GM18498 (cell line): ENCODE data around the gene DDX56.
A peak's percentile ranks its signal among the peaks of the same experiment; 100 is the strongest.
"Not testable (repeated sequence)": the region's sequence is repeated elsewhere in the genome, so short reads cannot be mapped to it uniquely, and the experiment has no call there.

ENCODE experiments used
- ATAC-seq: cut with Tn5 transposase; IDR thresholded peaks from one replicate; pipeline ENCODE4 v1.9.1; 2021; ENCODE audit warnings: mild to moderate bottlenecking, moderate library complexity; ENCODE audit not compliant: unreplicated experiment

DDX56 gene

DNA sequence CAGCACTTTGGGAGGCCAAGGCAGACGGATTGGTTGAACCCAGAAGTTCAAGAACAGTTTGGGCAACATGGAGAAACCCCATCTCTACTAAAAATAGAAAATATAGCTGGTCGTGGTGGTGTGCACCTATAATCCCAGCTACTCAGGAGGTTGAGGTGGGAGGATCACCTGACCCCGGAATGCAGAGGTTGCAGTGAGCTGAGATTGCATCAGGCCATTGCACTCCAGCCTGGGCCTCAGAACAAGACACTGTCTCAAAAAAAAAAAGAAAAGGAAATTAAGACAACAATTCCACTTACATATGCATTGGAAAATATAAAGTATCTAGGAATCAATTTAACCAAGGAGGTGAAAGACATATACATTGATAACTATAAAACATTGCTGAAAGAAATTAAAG, 25.5 kb upstream of the DDX56 start:
- no peak for ATAC-seq

DNA sequence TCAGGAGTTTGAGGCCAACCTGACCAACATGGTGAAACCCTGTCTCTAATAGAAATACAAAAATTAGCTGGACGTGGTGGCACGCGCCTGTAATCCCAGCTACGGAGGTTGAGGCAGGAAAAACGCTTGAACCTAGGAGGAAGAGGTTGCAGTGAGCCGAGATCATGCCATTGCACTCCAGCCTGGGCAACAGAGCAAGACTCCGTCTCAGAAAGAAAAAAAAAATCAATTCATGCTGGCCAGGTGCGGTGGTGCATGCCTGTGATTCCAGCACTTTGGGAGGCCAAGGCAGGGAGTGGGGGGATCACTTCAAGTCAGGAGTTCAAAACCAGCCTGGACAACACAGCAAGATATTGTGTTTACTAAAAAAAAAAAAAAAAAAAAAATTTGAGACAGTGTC, 23.5 kb upstream of the DDX56 start:
- ATAC-seq: not testable (repeated sequence)

DNA sequence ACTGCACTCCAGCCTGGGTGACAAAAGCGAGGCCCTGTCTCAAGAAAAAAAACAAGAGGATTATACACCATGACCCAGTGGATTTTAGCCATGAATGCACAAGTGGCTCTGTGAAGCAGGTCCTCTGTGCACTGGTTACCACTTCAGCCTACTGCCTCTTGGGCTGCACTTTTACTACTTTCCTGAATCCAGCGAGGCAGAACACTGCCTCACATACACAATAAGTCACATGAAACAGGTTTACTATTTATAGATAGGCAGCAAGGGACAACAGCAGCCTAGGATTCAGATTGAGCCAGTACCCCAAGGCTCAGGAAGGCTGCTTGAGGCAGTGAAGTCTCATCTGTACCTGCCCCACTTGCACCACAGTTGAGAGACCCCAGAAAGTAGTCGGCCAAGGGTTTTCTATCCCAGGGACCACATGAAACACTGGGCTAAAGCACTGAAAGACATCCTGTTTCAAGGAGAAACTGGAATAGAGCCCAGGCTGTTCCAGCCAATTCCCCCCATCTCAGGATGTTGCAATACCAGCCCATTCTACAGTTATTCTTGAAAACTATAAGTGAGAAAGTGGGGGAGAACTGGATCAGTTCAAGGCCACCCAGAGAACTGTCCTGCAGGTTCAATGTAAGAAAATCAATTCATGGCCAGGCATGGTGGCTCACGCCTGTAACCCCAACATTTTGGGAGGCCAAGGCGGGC, 22.4 kb upstream of the DDX56 start:
- ATAC-seq: no peak

DNA sequence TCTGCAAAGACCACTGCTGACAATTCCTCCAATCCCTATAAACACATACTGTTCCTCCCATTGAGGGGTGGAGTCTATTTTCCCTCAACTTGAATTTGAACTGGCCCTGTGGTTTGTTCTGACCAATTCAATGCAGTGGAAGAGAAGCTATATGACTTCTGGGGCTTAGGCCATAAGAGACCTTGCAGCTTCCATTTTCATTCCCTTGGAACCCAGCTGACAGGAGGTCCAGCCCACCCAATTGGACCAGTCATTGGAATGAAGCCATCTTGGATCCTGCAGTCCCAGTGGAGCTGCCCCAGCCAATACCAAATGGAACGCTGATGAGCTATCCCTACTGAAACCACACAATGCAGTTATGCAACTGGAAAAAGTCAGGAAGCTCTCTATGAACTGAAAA, 17.2 kb upstream of the DDX56 start:
- no peak for ATAC-seq

DNA sequence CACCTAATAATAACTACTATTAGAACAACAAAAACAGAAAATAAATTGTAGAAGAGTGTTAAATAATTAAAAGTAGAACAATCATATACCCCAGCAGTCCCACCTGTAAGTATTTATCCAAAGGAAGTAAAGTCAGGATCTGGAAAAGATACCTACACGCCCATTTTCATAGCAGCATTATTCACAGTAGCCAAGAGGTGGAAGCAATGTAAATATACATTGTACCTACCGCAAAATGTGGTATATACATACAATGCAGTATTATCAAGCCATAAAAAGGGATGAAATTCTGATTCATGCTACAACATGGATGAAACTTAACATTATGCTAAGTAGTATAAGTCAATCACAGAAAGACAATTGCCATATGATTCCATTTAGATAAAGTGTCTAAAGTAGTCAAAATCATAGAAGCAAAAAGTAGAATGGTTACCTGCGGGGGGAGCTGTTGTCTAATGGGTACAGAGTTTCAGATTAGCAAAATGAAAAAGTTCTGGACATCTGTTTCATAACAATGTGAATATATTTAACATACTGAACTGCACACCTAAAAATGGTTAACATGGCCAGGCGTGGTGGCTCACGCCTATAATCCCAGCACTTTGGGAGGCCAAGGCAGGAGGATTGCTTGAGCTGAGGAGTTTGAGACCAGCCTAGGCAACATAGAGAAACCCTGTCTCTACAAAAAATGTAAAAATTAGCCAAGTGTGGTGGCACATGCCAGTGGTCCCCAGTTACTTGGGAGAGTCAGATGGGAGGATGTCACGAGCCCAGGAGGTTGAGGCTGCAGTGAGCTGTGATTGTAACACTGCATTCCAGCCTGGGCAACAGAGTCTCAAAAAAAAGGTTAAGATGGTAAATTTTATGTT, 14.4 kb upstream of the DDX56 start:
- ATAC-seq: peak; percentile 48

DNA sequence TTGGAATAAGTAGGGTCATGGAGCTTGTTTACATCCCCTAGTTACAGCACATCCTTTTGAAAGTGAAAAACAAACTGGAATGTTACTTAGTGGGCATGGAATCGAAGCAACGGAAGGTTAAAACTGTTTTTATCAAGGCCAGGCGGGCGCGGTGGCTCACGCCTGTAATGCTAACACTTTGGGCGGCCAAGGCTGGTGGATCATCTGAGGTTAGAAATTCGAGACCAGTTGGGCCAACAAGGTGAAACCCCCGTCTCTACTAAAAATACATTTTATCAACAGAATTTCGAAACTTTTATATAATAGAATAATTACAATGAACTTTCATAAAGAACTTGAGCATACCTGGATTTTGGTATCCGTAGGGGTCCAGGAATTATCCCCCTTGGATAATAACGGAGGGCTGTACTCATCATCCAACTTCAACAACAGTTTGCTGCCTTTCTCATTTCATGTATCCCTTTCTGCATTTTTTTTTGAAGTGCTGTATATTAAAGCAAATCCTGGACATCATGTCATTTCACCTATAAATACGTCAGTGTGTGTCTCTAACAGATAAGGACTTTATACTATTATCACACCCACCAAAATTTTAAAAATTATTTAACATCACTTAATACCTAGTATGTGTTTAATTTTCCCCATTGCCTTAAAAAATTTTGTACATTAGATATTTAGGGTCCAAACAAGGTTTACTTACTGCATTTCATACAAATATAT, 9.6 kb upstream of the DDX56 start:
- ATAC-seq: no peak

DNA sequence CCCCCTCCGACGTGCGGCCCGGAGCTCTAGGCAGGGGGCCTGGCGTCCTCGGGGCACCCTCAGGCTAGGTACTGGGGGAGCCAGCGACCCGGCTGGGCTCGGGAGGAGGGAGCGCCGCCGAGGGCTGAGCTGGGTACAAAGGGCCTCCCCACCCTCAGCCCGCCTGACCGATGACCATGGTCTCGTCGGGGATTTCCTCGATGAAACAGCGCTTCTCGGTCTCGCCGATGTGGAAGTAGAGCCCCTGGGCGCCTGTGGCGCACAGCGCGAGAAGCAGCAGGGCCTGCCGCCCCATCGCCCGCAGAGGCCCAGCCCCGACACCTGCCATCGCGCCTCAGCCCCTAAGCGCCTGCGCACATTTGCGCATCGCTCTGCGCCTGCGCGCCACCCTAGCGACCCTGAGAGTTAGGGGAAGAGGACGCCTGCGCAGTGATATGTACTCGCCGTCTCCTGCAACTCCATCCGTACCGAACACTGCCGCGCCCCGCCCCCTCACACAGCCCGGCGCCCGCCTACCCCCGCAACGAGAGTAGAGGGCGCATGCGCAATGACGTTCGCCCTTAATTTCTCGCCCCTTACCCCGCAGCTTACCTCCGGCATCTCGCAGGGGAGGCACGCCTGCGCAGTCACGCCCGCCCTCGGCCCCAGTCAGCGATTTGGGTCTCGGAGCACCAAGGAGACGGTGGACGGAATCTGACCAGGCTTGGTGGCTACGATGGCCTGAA, 8.3 kb upstream of the DDX56 start, which contains the start of gene TMED4:
TMED4 (minus strand) TSS at position 353 of the 725 bp plus-strand sequence; CDS start at position 328, 25 bp downstream.
- ATAC-seq: peak; percentile 90

DNA sequence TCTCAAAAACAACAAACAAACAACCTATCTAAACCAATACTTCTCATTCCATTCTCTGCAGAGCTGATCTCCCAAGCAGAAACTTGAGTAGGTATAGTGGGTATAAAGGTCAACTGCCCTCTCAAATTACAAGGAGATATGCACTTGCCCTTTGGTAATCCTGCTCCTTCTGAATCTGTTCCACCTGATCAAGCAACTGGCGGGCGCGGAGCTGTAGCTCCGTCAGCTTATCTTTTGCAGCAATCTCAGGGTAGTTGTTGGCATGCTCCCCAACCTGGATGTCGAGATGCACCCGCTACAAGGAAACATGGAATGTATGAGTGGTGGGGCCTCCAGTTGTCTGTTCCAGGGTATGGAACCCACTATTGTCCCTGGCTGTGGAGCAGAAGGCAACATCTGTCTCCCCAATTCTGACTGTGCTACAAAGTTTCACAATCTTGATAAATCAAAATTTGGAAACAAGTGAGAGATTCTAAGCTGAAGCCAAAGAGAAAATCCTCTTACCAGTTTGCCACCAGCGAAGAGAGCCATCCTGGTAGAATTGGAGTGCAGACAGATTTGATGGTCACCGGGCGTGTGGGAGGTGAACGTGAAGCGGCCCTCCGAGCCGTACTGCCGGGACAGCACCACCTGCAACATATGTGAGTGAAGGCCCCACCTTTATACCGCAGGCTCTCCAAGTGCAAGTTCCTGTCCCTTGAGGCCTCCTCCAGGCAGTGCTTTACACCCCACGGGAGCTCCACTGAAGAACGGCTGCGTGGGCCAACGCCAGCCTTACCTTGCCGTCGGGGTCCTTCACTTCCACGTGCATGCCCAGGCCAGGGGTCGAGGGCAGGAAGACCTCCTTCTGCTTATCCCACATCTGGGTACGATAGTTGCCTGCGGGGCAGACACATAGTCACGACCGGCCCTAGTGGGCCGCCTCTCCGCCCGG, 7.5 kb upstream of the DDX56 start:
- peak; percentile 31 for ATAC-seq

DNA sequence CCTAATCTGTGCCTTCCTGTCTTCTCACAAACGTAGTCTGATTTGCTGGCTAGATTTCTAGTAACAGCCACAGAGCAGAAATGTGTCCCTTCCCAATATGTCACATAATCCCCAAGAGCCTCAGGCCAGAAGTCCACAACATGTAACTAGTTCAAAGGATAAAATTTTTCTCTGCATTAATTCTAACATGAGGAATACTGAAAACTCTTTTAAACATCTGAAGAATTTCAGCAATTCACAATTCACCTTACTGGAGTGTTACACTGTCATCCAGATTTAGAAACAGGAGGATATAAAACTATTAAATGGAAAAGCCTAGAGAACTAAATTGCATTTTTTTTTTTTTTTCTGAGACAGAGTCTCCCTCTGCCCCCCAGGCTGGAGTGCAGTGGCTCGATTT, 2.5 kb upstream of the DDX56 start:
- no peak for ATAC-seq

DNA sequence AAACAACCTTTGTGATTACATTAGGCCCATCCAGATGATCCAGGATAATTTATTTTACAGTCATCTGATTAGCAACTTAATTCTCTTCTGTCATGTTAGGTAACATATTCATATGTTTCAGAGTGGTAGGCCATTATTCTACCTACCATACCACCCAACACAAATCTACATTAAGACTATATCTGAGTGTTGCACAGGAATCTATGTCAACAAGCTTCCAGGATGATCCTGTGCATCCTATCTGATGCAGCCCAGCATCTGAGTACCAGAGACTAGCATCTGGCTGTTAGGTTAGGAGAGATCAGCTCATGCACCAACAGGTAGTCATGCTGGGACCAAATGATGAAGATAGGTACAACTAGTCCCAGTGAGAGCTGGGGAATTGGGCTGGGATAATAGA, 1.3 kb upstream of the DDX56 start:
- ATAC-seq: no peak

DNA sequence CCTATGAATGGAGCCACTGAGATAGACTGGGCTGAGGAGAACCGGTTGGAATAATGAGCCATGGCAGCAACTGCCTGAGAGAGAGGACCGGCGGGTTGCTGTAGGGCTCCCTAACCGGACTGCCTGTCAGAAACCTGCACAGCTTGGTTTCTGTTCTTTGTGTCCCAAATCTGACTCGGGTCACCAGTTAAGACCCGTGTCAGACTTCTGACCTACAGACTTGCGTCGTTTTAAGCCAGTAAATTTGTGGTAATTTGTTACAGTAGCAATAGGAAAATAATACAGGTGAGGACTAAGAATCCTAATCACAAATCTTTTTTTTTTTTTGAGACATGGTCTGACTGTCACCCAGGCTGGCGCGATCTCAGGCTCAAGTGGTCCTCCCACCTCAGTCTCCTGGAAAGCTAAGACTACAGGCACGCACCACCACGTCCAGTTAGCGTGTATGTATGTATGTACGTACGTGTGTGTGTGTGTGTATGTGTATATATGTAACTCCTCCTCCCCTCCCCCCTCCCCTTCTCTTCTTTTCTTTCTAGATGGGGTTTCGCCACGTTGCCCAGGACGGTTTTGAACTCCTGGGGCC, 672 bp upstream of the DDX56 start:
- ATAC-seq: no peak

DNA sequence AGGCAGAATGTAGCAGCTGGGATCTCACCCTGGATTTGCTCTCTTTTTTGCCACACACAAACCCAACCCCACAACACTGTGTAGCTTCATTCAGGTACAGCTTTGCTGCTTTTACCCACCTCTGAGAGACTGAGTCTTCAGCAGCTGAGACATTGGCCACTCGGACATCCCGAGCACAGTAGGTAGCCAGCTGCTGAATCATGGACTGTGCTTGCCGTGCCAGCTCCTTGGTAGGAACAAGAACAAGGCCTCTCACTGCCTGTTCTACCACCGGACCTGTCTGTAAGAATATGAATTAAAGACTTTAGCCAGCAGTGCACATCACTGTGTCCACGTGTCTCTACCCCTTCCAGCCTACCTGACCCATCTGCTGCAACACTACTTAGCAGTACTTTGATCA, 937 bp downstream of the DDX56 start:
- ATAC-seq: no peak

DNA sequence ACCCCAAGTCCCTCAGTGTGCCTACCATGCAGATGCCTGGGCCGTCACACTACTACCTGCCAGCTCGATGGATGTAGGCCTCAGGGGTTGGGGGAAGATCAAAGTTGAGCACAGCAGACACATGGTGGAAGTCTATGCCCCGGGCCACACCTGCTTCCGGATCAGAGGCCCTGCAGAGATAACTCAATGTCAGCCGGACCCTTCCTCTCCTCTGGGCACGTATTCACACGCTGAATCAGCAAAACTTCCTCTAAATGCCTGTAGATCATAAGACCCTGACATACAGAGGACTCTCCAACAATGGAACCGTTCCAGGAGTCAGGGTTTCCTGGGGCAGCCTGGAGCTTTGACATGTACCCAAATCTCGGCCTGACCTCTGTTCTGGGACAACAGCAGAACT, 3.7 kb downstream of the DDX56 start:
- no peak for ATAC-seq

DNA sequence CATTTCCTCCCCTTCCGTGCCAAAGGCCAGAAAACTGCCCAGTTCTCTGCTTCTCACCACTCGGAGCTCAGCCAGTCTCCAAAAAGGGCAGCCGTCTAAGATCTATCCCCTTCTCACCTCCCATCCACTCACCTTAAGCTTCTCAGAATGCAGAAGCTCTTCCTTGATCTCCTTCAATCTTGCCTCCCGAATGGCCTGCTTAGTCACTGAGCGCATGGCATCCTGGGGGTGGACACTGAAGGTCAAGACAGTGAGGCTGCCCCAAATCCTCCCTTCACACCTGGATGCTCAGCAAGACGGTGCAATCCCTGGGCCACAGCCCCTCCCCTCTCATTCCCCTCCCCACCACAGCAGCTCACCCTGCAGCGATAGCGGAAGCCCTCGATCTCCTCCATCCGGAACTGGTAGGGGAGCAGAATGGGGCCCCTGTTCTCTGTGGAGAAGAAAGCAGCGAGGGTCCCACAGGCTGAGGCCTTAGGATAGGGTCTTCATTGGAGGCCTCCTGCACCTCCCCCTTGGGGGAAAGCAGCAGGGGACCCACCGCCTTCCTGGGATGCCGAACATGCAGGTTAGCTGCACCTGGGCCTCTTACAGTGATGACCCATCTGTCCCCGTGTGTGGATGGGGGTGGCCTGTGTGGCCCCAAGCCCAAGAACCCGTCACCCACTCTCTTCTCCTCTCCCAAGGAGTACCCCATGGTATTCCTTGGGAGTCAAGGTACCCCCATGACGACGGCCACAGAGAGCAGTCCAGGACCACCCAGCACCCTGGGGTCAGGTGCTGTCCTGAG, 4.7 kb downstream of the DDX56 start:
- ATAC-seq: no peak

DNA sequence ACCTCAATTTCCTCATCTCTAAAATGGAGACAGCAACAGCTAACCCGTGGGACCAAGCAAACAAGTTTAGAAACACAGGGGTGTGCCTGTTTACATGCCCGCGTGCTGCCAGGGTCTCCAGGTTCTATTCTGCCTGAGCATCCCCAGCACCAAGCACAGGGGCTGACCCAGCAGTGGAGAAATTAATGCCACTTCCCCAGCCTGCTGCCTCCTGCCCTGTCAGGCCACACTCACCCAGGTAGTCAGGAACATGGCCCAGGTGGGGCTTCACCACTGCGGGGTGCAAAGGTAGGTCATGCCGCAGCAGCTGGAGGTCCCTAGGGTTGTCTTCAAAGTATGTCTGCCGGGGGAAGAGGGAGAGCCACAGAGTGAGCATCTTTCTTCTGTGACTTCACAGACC, 5.8 kb downstream of the DDX56 start:
- no peak for ATAC-seq

DNA sequence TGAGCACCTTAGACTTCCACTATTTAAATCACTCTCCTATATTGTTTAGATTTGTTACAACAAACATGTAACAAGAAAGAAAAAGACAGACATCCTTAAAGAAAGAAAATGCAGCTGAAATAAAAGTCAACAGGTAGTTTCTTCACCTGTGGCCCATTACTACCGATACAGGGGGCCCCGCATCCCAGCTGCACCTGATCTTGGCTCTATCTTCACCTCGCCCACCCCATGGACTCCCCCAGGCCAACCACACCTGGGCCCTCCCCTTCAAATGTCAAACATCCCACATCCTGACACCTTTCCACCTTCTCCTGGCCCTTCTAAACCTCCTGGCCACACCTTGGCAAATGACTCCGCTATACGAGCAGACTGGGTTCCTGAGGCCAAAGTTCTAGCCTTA, 7.0 kb downstream of the DDX56 start:
- ATAC-seq: no peak

DNA sequence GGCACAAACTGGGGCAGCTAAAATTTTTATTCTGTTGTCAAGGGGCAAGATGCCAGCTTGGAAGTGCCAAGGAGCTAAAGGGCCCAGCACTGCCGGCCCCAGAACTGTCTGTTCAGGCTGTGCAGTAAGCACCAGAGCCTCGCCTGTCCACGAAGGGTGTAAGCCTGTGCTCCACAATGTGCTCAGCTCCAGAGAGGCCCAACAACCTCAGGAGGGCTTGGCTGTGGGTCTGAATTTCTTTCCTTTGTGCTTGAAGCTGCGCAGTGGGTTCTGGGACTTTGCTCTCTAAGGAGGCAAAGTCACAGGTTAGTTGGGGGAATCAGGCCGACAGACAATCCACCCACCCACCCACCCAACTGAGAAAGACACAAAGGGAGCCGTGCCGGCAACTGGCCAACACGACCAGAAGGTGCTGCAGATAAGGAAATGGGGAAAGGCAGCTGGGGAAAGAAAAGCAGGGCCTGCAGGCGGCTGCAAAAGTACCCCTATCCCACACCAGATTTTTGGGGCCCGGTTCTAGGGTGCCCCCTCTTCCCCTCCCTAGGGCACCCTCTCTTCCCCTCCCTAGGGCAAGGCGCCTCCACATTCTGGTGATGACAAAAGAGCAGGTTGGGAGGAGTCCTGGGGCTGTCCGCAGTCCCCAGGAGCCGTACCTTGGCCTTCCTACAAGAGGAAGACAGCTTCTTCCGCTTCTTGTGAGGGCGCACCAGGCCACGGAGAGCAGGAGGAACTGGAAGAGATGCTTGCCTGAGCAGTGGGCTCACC, 7.7 kb downstream of the DDX56 start:
- ATAC-seq: peak; percentile 23
